ENCODE measurements around the gene SIX3.

GRCh38 chr2:44922776-44923175, 18.7 kb upstream of the SIX3 start:
- TF ChIP-seq EZH2 (IDR thresholded peaks at IDR 0.05; ENCODE audit: insufficient read depth, poor library complexity, severe bottlenecking) (no peak), EZH2phosphoT487 (IDR thresholded peaks at IDR 0.05; ENCODE audit: insufficient read depth, low read depth) (no peak)

All from GM23248 (cell line).